ENCODE measurements around the gene PM20D2. TPM values are rescaled to one million over a fixed set of nuclear protein-coding genes. Genes with fewer than 3 reads are reported as not detected.

Gene PM20D2
- total and polyA plus RNA-seq, 8 donors, result 8.6 to 30.8 (median 24.0) TPM

GRCh38 chr6:89154131-89154530 is 8.3 kb downstream of the PM20D2 start:
- Histone ChIP-seq H3K27me3 (no peaks in the 10 kb centered on the region), H3K4me3 (no peak overlapping the region), H3K4me1 (no peaks in the 10 kb centered on the region), H3K27ac (no peak overlapping the region), H3K36me3 (peaks cover 0 to 8% of the 10 kb centered on the region in 2 donors), H3K9me3 (no peaks in the 10 kb centered on the region)
- intact Hi-C loops (cut with DNase I), result no loop called here
- no peak for DNase-seq
- TF ChIP-seq, protein P1, sequence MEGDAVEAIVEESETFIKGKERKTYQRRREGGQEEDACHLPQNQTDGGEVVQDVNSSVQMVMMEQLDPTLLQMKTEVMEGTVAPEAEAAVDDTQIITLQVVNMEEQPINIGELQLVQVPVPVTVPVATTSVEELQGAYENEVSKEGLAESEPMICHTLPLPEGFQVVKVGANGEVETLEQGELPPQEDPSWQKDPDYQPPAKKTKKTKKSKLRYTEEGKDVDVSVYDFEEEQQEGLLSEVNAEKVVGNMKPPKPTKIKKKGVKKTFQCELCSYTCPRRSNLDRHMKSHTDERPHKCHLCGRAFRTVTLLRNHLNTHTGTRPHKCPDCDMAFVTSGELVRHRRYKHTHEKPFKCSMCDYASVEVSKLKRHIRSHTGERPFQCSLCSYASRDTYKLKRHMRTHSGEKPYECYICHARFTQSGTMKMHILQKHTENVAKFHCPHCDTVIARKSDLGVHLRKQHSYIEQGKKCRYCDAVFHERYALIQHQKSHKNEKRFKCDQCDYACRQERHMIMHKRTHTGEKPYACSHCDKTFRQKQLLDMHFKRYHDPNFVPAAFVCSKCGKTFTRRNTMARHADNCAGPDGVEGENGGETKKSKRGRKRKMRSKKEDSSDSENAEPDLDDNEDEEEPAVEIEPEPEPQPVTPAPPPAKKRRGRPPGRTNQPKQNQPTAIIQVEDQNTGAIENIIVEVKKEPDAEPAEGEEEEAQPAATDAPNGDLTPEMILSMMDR (IDR thresholded peaks at IDR 0.05), result no peak
- ATAC-seq, result no peak

GRCh38 chr6:89160331-89161092 is 14.7 kb downstream of the PM20D2 start:
- H3K36me3 ChIP-seq, result peaks cover 0 to 46% of the 10 kb centered on the region in 2 donors
- TF ChIP-seq, protein P1 (IDR thresholded peaks at IDR 0.05), result no peak
- no peak for DNase-seq
- intact Hi-C loops (cut with DNase I), result no loop called here
- no peak for ATAC-seq
- no peak overlapping the region for H3K4me3 ChIP-seq
- no peaks in the 10 kb centered on the region for H3K4me1 ChIP-seq
- no peak overlapping the region for H3K27ac ChIP-seq
- no peaks in the 10 kb centered on the region for H3K27me3 ChIP-seq
- H3K9me3 ChIP-seq, result no peaks in the 10 kb centered on the region

- H3K36me3 ChIP-seq, result peaks cover 0 to 51% of the 10 kb centered on the region in 2 donors
- peak; percentile 41 for ATAC-seq
Measured at GRCh38 chr6:89161326-89162046, 15.6 kb downstream of the PM20D2 start.

DNA sequence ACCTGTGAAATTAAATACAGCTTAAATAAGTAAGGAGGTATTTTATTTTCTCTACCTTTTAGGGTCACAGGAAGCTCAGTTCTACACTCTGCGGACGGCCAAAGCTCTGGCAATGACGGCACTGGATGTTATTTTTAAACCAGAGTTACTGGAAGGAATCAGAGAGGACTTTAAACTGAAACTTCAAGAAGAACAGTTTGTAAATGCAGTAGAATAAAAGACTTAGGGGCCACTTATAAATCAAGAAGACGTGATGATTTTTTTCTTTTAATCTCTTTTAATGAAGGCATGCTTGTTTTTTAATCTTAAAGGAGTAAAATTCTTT is 16.2 kb downstream of the PM20D2 start:
- peak overlapping the region in 1 of 2 donors; percentile 29 for H3K27ac ChIP-seq
- no peak overlapping the region for H3K4me3 ChIP-seq
- intact Hi-C loops (cut with DNase I), result no loop called here
- H3K36me3 ChIP-seq, result peaks cover 0 to 51% of the 10 kb centered on the region in 2 donors
- no peaks in the 10 kb centered on the region for H3K9me3 ChIP-seq
- DNase-seq (no peak), ATAC-seq (no peak)
- TF ChIP-seq, protein P1 (IDR thresholded peaks at IDR 0.05), result no peak
- no peaks in the 10 kb centered on the region for H3K27me3 ChIP-seq
- H3K4me1 ChIP-seq, result no peaks in the 10 kb centered on the region

More at GRCh38 chr6:89161326-89162046, 15.6 kb downstream of the PM20D2 start:
- intact Hi-C loops (cut with DNase I), result no loop called here
- Histone ChIP-seq H3K27me3 (no peaks in the 10 kb centered on the region), H3K9me3 (no peaks in the 10 kb centered on the region), H3K4me1 (no peaks in the 10 kb centered on the region), H3K27ac (peak overlapping the region in 1 of 2 donors; percentile 29), H3K4me3 (no peak overlapping the region)
- no peak for DNase-seq
- TF ChIP-seq, protein P1 (IDR thresholded peaks at IDR 0.05), result no peak

DNA sequence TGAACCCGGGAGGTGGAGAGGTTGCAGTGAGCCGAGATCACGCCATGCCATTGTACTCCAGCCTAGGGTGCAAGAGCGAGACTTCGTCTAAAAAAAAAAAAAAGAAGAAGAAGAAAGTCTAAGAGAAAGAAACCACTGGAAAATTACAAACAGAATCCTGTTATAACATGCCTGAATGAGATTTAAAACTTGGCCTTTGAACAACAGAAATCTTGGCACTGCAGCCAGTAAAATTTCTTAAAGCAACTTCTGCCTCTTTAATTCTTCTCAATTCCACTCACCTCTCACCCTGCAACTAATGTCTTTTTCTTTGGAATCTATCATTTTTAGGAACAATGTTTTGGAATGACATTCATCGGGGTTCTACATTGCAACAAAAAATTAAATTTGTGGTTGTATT is 26.3 kb downstream of the PM20D2 start:
- no peaks in the 10 kb centered on the region for H3K4me1 ChIP-seq
- DNase-seq (peak in 1 of 4 donors; percentile 16), ATAC-seq (no peak)
- TF ChIP-seq, protein P1 (IDR thresholded peaks at IDR 0.05), result no peak
- H3K9me3 ChIP-seq, result no peaks in the 10 kb centered on the region
- intact Hi-C loops (cut with DNase I), result no loop called here
- H3K4me3 ChIP-seq, result no peak overlapping the region
- no peak overlapping the region for H3K27ac ChIP-seq
- H3K27me3 ChIP-seq, result no peaks in the 10 kb centered on the region
- no peaks in the 10 kb centered on the region for H3K36me3 ChIP-seq
